Endometrial microvascular endothelial cells (primary cell): Measurements from ENCODE around the gene COPS7A. TPM values are rescaled to one million over a fixed set of nuclear protein-coding genes. Genes with fewer than 3 reads are reported as not detected.
"Not testable (repeated sequence)": the region's sequence is repeated elsewhere in the genome, so short reads cannot be mapped to it uniquely, and the experiment has no call there.

Experiments
- in situ Hi-C: cut with HindIII; loops from 2 replicates; pipeline ENCODE4 v1.10.0; 2017; ENCODE audit warnings: low sequenced_read_pairs, low pct_unique_long_range_greater_than_20kb; ENCODE audit errors: inconsistent ontology term
- total RNA-seq: library from RNA; depleted of rRNA; stranded (reverse); fragments of >200 nt; gene quantifications from one replicate; pipeline ENCODE4 v1.2.3, GENCODE V29; 2015; ENCODE audit errors: inconsistent ontology term

The COPS7A gene
- total RNA-seq, 1 donor from 2014 or later = 69.5 TPM

DNA sequence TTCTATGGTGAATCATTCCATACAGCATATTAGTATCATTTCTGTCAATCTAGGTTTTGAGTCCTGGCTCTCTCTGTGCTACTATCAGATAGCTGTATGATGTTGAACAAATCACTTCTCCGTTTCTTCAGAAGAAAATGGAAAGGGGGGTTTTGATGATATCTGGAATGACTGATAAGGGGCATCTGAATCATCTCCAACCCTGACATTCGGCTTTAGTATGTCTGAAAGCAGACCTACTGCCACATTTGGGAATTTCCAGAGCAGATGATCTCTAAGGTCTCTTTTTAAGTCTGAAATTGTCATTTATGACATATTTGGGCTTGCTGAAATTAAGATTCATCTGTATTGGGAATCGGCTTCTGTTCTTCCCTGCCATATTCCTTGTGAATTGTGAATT lies 19.0 kb downstream of the COPS7A start:
- in situ Hi-C loops = no loop called here

GRCh38 chr12:6743300-6743699 lies 19.5 kb downstream of the COPS7A start:
- in situ Hi-C loops = not testable (repeated sequence)

GRCh38 chr12:6745741-6746525 lies 22.1 kb downstream of the COPS7A start:
- in situ Hi-C loops = no loop called here

DNA sequence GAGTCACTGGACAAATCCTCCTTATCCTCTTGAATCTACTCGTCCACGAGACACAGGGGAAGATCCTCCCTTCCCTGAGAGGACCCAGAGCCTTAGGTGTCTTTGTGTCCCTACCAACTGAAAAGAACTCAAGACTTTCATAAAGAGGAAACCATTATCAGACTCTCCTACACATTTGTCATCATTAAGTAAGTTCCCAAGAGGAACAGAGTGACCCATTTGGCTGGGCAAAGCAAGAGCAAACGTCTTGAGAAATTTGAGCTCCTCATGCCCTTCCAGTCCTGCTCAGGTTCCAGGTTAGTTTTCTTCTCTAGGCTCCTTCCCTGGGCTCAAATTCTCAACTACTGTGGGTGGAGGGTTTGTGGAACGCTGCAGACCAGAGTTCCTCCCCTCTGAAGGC lies 23.4 kb downstream of the COPS7A start:
- in situ Hi-C loops = no loop called here

DNA sequence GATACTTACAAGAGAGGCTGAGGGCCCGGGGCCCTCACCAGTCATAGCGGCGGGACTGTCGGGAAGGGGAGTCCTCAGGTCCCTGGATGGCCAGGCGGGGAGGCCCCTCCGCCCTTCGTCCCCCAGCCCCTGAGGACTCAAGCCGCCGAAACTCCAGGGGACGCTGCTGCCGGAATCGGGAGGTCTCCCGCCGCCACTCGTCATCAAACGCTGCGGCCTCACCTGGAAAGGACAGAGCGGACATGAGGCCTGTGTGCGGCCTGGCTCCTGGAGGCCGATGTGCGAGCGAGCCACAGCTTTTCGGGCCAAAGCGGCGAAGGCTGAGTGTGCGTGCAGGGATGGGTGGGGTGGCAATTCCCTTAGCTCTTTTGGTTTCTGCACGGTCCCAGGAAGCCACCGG lies 24.9 kb downstream of the COPS7A start:
- in situ Hi-C loops = no loop called here

GRCh38 chr12:6750506-6750905 lies 26.7 kb downstream of the COPS7A start:
- in situ Hi-C loops = no loop called here

- in situ Hi-C loops = no loop called here
These were observed 27.9 kb downstream of the COPS7A start for GRCh38 chr12:6751767-6752166.

DNA sequence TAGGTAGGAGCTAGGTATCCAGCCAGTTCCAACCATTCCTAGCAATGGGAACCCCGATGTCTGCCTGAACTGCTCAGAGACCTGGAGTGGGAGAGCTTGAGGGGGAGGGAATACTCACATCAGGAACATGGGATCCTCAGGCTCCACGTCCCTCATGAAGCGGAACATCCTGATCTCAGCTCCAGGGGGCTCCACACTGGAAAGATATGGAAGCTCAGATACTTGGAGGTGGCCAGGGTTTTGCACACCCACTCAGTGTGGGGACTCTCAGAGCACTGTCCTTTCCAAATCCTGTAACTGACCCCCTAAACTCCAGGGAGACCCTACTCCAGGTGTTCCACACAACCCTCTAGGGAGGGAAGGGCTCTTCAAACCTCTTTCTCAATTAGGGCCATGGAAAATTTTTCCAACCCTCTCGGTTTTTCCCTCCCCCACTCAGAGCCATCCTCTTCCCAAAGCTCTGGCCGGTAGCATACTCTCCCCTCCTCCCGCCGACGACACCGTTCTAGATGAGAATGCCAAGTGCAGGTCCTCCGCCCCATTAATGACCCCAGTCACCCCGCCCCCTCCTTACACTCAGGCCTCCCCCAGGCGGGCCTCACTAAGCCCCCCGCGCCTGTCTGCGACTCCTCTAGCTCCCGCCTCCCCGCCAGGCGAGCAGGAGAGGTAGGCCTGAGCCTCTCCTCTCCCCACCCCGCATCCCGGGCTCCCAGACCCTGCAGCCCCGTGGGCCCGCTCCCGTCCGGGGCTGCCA lies 28.5 kb downstream of the COPS7A start:
- in situ Hi-C loops = no loop called here

GRCh38 chr12:6752921-6753771 lies 29.3 kb downstream of the COPS7A start, which contains the start of gene MLF2:
Gene MLF2 (minus strand): TSS chr12:6753141. CDS start chr12:6752334, 807 bp downstream.
- in situ Hi-C loops = no loop called here

- in situ Hi-C loops = no loop called here
These were observed 30.0 kb downstream of the COPS7A start for GRCh38 chr12:6753772-6754356.

GRCh38 chr12:6754411-6754810 lies 30.6 kb downstream of the COPS7A start:
- in situ Hi-C loops = no loop called here

- in situ Hi-C loops = no loop called here
These were observed 33.3 kb downstream of the COPS7A start for GRCh38 chr12:6757028-6757690.

- in situ Hi-C loops = no loop called here
These were observed 34.8 kb downstream of the COPS7A start for GRCh38 chr12:6758506-6759095.

GRCh38 chr12:6759741-6760140 lies 35.9 kb downstream of the COPS7A start:
- in situ Hi-C loops = no loop called here

- in situ Hi-C loops = no loop called here
These were observed 39.5 kb downstream of the COPS7A start for GRCh38 chr12:6763380-6763779.

- in situ Hi-C loops = no loop called here
These were observed 40.4 kb downstream of the COPS7A start for GRCh38 chr12:6764011-6764828.

DNA sequence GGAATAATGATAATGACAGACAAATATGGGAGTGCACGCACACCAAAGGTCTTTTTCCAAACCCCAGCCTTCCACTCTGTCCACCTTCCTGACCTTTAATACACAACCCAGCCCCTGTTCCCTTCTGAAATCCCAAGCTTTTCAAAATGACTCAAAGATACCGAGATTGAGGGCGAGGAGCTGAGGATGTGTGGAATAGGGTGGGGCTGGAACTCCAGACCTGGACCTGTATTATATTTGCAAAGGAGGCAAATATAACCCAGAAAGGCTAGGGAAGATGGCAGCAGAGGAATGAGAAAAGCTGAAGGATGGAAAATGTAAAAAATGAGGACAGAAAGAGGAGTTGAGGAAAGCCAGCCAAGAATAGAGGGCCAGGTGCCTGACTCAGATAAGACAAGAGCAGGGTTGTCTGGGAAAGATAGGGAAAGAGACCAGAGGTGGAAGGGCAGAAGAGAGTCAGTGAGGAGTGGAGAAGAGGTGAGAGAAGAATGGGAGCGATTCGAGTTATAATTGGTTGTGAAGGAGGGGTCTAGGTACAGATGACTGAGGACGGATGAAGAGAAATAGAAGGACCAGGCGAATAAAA lies 41.3 kb downstream of the COPS7A start:
- in situ Hi-C loops = no loop called here
